Breast epithelium (tissue), 3 donors: ENCODE measurements around the gene COMMD7. TPM values are rescaled to one million over a fixed set of nuclear protein-coding genes. Genes with fewer than 3 reads are reported as not detected.

Experiments
- total RNA-seq, 3 donors: library from RNA; depleted of rRNA; stranded (reverse); fragments of >200 nt; gene quantifications; one replicate each; pipeline ENCODE4 v1.1.0, GENCODE V29; 2016

COMMD7 gene
- total RNA-seq, 3 donors from 2014 or later, result 22.7 to 30.9 (median 24.3) TPM

Other genes starting within 250 kb of the COMMD7 start
- gene NOL4L, start 158.1 kb downstream of the COMMD7 start, total RNA-seq, result 10 to 100 TPM in 2 of 3 donors, 1 to 10 TPM in 1; 3.7 to 18.4 (median 15.8) TPM
- gene C20orf203, start 69.5 kb downstream of the COMMD7 start, total RNA-seq, result under 1 TPM; under 0.01 to 0.32 (median 0.15) TPM
- gene DNMT3B, start 18.9 kb upstream of the COMMD7 start, total RNA-seq, result 1 to 10 TPM in 2 of 3 donors, under 1 TPM in 1; 0.96 to 2.0 (median 1.8) TPM
- 10 to 100 TPM; 70.4 to 85.9 (median 78.0) TPM for gene MAPRE1, start 76.5 kb upstream of the COMMD7 start, total RNA-seq
- under 1 TPM in 1 of 3 donors, not detected in 2; 0.32 TPM for gene EFCAB8, start 115.5 kb upstream of the COMMD7 start, total RNA-seq